AG10803 (cell line): ENCODE results near the gene ADAM12.

ENCODE experiments used
- DNase-seq: peaks from one replicate; pipeline ENCODE4 v3.0.0; 2010; ENCODE audit warnings: low read depth
- H3K4me3 ChIP-seq: 2 replicates; pipeline ENCODE4 v1.5.1; 2011; ENCODE audit warnings: mild to moderate bottlenecking, low read length, control low read depth
- CTCF ChIP-seq: conservative IDR thresholded peaks from 2 replicates; pipeline ENCODE4 v1.5.1; 2011; ENCODE audit warnings: mild to moderate bottlenecking, low read length, control low read depth, inconsistent platforms

The ADAM12 gene

GRCh38 chr10:126235979-126236851, 152.1 kb downstream of the ADAM12 start:
- no peak overlapping the region for H3K4me3 ChIP-seq
- no peak for TF ChIP-seq CTCF
- DNase-seq = no peak

- DNase-seq = no peak
- H3K4me3 ChIP-seq = no peak overlapping the region
- TF ChIP-seq CTCF = no peak
These were observed 152.9 kb downstream of the ADAM12 start for GRCh38 chr10:126235091-126235978.

- TF ChIP-seq CTCF = no peak
- no peak overlapping the region for H3K4me3 ChIP-seq
- DNase-seq = no peak
These were observed 153.6 kb downstream of the ADAM12 start for GRCh38 chr10:126234630-126235029.

- no peak for TF ChIP-seq CTCF
- H3K4me3 ChIP-seq = no peak overlapping the region
- no peak for DNase-seq
These were observed 154.8 kb downstream of the ADAM12 start for GRCh38 chr10:126233182-126234148.

- no peak overlapping the region for H3K4me3 ChIP-seq
- no peak for DNase-seq
- no peak for TF ChIP-seq CTCF
These were observed 157.7 kb downstream of the ADAM12 start for GRCh38 chr10:126230587-126230986.

GRCh38 chr10:126229686-126230085, 158.6 kb downstream of the ADAM12 start:
- no peak for DNase-seq
- TF ChIP-seq CTCF = no peak
- no peak overlapping the region for H3K4me3 ChIP-seq
